HFFc6 (cell line): ENCODE measurements around the gene KNSTRN. TPM values are rescaled to one million over a fixed set of nuclear protein-coding genes. Genes with fewer than 3 reads are reported as not detected.

Experiments
- DNase-seq: peaks from one replicate; pipeline ENCODE4 v3.0.0-alpha.2; 2018
- H3K27ac Mint-ChIP-seq: 2 replicates; pipeline ENCODE4 v1.8.0; 2020; ENCODE audit warnings: mild to moderate bottlenecking, mixed read lengths
- H3K27me3 Mint-ChIP-seq: 2 replicates; pipeline ENCODE4 v1.8.0; 2021; ENCODE audit warnings: mild to moderate bottlenecking, moderate library complexity, mixed read lengths; ENCODE audit not compliant: insufficient read depth
- H3K36me3 Mint-ChIP-seq: 2 replicates; pipeline ENCODE4 v1.8.0; 2021; ENCODE audit warnings: low read depth, mixed read lengths
- H3K4me1 Mint-ChIP-seq: 2 replicates; pipeline ENCODE4 v1.8.0; 2020; ENCODE audit warnings: low read depth, mixed read lengths
- H3K4me3 Mint-ChIP-seq: 2 replicates; pipeline ENCODE4 v1.8.0; 2020; ENCODE audit warnings: mild to moderate bottlenecking, moderate library complexity, mixed read lengths
- H3K9me3 Mint-ChIP-seq: 2 replicates; pipeline ENCODE4 v1.8.0; 2020; ENCODE audit warnings: mild to moderate bottlenecking, mixed read lengths
- CTCF ChIP-seq: fragments of 200-600 bp; sonication (generic); IDR thresholded peaks from 2 replicates; pipeline ENCODE4 v1.5.0; 2021; ENCODE audit warnings: antibody characterized with exemption, mild to moderate bottlenecking
- total RNA-seq, 6 experiments: library from RNA; stranded (reverse); fragmentation: NEBNext Ultra II Directional; extraction: Animal tissue kit (Norgen Biotek cat#: 25700); gene quantifications; 2 replicates in 1 of 6; 3 replicates in 5 of 6; pipeline ENCODE4 v1.2.3, GENCODE V29; 2021

Gene KNSTRN
- total RNA-seq, 6 experiments from 2014 or later: 26.2 to 49.7 (median 47.5) TPM

GRCh38 chr15:40368719-40369473, 13.6 kb upstream of the KNSTRN start:
- H3K36me3 Mint-ChIP-seq: no peaks in the 10 kb centered on the region
- peaks cover 17% of the 10 kb centered on the region for H3K4me1 Mint-ChIP-seq
- no peak for DNase-seq

GRCh38 chr15:40369474-40369869, 13.0 kb upstream of the KNSTRN start:
- no peak overlapping the region for H3K4me3 Mint-ChIP-seq
- no peak for TF ChIP-seq CTCF
- H3K4me1 Mint-ChIP-seq: peaks cover 17% of the 10 kb centered on the region
- DNase-seq: no peak
- no peaks in the 10 kb centered on the region for H3K36me3 Mint-ChIP-seq
- H3K27ac Mint-ChIP-seq: no peak overlapping the region
- peaks cover 16% of the 10 kb centered on the region for H3K27me3 Mint-ChIP-seq
- no peaks in the 10 kb centered on the region for H3K9me3 Mint-ChIP-seq

More at GRCh38 chr15:40368719-40369473, 13.6 kb upstream of the KNSTRN start:
- TF ChIP-seq CTCF: no peak
- no peak overlapping the region for H3K27ac Mint-ChIP-seq
- no peaks in the 10 kb centered on the region for H3K9me3 Mint-ChIP-seq
- peaks cover 20% of the 10 kb centered on the region for H3K27me3 Mint-ChIP-seq
- H3K4me3 Mint-ChIP-seq: no peak overlapping the region

- H3K36me3 Mint-ChIP-seq: no peaks in the 10 kb centered on the region
- DNase-seq: no peak
- H3K27ac Mint-ChIP-seq: no peak overlapping the region
- H3K27me3 Mint-ChIP-seq: peaks cover 16% of the 10 kb centered on the region
- H3K4me3 Mint-ChIP-seq: no peak overlapping the region
- no peaks in the 10 kb centered on the region for H3K9me3 Mint-ChIP-seq
- peaks cover 17% of the 10 kb centered on the region for H3K4me1 Mint-ChIP-seq
- TF ChIP-seq CTCF: no peak
These were observed 12.6 kb upstream of the KNSTRN start for GRCh38 chr15:40369971-40370370.

- H3K36me3 Mint-ChIP-seq: no peaks in the 10 kb centered on the region
- no peak overlapping the region for H3K27ac Mint-ChIP-seq
- peaks cover 27% of the 10 kb centered on the region for H3K4me1 Mint-ChIP-seq
These were observed 9.5 kb upstream of the KNSTRN start for GRCh38 chr15:40372981-40373380.

GRCh38 chr15:40377606-40378005, 4.9 kb upstream of the KNSTRN start:
- H3K27me3 Mint-ChIP-seq: peaks cover 1% of the 10 kb centered on the region; the same call in 1 of the 2 replicates
- H3K4me1 Mint-ChIP-seq: peaks cover 48% of the 10 kb centered on the region
- H3K4me3 Mint-ChIP-seq: no peak overlapping the region
- 0 out of 2 replicates have a peak, but pooled peaks cover 4% of the 10 kb centered on the region for H3K9me3 Mint-ChIP-seq
- no peak overlapping the region for H3K27ac Mint-ChIP-seq
- no peak for DNase-seq
- no peak for TF ChIP-seq CTCF
- no peaks in the 10 kb centered on the region for H3K36me3 Mint-ChIP-seq

More at GRCh38 chr15:40372981-40373380, 9.5 kb upstream of the KNSTRN start:
- peaks cover 9% of the 10 kb centered on the region for H3K27me3 Mint-ChIP-seq
- H3K9me3 Mint-ChIP-seq: no peaks in the 10 kb centered on the region
- TF ChIP-seq CTCF: no peak
- DNase-seq: no peak
- no peak overlapping the region for H3K4me3 Mint-ChIP-seq
